ENCODE results near the gene KCNJ5.

Gene KCNJ5

GRCh38 chr11:128898580-128899344 lies 7.6 kb downstream of the KCNJ5 start:
- Histone ChIP-seq H3K9me3 (ENCODE audit: insufficient read depth, low read length) (no peaks in the 10 kb centered on the region), H3K36me3 (ENCODE audit: low read length) (no peaks in the 10 kb centered on the region), H3K27ac (ENCODE audit: low read depth, low read length) (no peak overlapping the region), H3K79me2 (ENCODE audit: insufficient read depth, low read length) (no peaks in the 10 kb centered on the region), H4K20me1 (ENCODE audit: low read depth, low read length) (no peaks in the 10 kb centered on the region), H3K27me3 (ENCODE audit: low read length) (no peaks in the 10 kb centered on the region), H3K9ac (ENCODE audit: low read length) (no peak overlapping the region), H2AFZ (ENCODE audit: low read depth, low read length, severe bottlenecking) (no peak overlapping the region), H3F3A (ENCODE audit: insufficient read depth) (no peaks in the 10 kb centered on the region), H3K9me2 (replicated peaks; ENCODE audit: insufficient read depth, low read length) (no peaks in the 10 kb centered on the region), H3K4me3 (ENCODE audit: insufficient read depth, low read length, poor library complexity, severe bottlenecking) (no peak overlapping the region), H3K4me2 (ENCODE audit: low read depth, low read length, poor library complexity, severe bottlenecking) (no peak overlapping the region)
- TF ChIP-seq CTCF (IDR thresholded peaks at IDR 0.05; ENCODE audit: insufficient read depth, low read length, poor library complexity, severe bottlenecking) (no peak), EZH2phosphoT487 (conservative IDR thresholded peaks at IDR 0.05; ENCODE audit: low read length) (no peak)

- H3K4me2 ChIP-seq (ENCODE audit: low read depth, low read length, poor library complexity, severe bottlenecking): no peak overlapping the region
- H3K27ac ChIP-seq (ENCODE audit: low read depth, low read length): no peak overlapping the region
- no peaks in the 10 kb centered on the region for H3K79me2 ChIP-seq (ENCODE audit: insufficient read depth, low read length)
- no peaks in the 10 kb centered on the region for H3K9me3 ChIP-seq (ENCODE audit: insufficient read depth, low read length)
- H3F3A ChIP-seq (ENCODE audit: insufficient read depth): no peaks in the 10 kb centered on the region
- no peaks in the 10 kb centered on the region for H4K20me1 ChIP-seq (ENCODE audit: low read depth, low read length)
- H3K9me2 ChIP-seq (replicated peaks; ENCODE audit: insufficient read depth, low read length): no peaks in the 10 kb centered on the region
- no peak overlapping the region for H3K4me3 ChIP-seq (ENCODE audit: insufficient read depth, low read length, poor library complexity, severe bottlenecking)
- H3K27me3 ChIP-seq (ENCODE audit: low read length): no peaks in the 10 kb centered on the region
- H2AFZ ChIP-seq (ENCODE audit: low read depth, low read length, severe bottlenecking): no peak overlapping the region
- no peak overlapping the region for H3K9ac ChIP-seq (ENCODE audit: low read length)
- no peak for TF ChIP-seq CTCF (IDR thresholded peaks at IDR 0.05; ENCODE audit: insufficient read depth, low read length, poor library complexity, severe bottlenecking)
- no peak for TF ChIP-seq EZH2phosphoT487 (conservative IDR thresholded peaks at IDR 0.05; ENCODE audit: low read length)
- no peaks in the 10 kb centered on the region for H3K36me3 ChIP-seq (ENCODE audit: low read length)
Observed at GRCh38 chr11:128900468-128900867, 9.3 kb downstream of the KCNJ5 start.

- H4K20me1 ChIP-seq (ENCODE audit: low read depth, low read length): no peaks in the 10 kb centered on the region
- no peaks in the 10 kb centered on the region for H3K79me2 ChIP-seq (ENCODE audit: insufficient read depth, low read length)
- no peak overlapping the region for H3K4me2 ChIP-seq (ENCODE audit: low read depth, low read length, poor library complexity, severe bottlenecking)
- H3F3A ChIP-seq (ENCODE audit: insufficient read depth): no peaks in the 10 kb centered on the region
- H3K9ac ChIP-seq (ENCODE audit: low read length): no peak overlapping the region
- no peak overlapping the region for H3K4me3 ChIP-seq (ENCODE audit: insufficient read depth, low read length, poor library complexity, severe bottlenecking)
- H3K27ac ChIP-seq (ENCODE audit: low read depth, low read length): no peak overlapping the region
- H3K9me2 ChIP-seq (replicated peaks; ENCODE audit: insufficient read depth, low read length): no peaks in the 10 kb centered on the region
- no peaks in the 10 kb centered on the region for H3K9me3 ChIP-seq (ENCODE audit: insufficient read depth, low read length)
- H3K27me3 ChIP-seq (ENCODE audit: low read length): no peaks in the 10 kb centered on the region
- no peak overlapping the region for H2AFZ ChIP-seq (ENCODE audit: low read depth, low read length, severe bottlenecking)
- TF ChIP-seq CTCF (IDR thresholded peaks at IDR 0.05; ENCODE audit: insufficient read depth, low read length, poor library complexity, severe bottlenecking): no peak
- no peak for TF ChIP-seq EZH2phosphoT487 (conservative IDR thresholded peaks at IDR 0.05; ENCODE audit: low read length)
- H3K36me3 ChIP-seq (ENCODE audit: low read length): no peaks in the 10 kb centered on the region
Observed at GRCh38 chr11:128901653-128902514, 10.7 kb downstream of the KCNJ5 start.
